Retinal pigment epithelial cell (primary cell): ENCODE measurements around the gene FBXO2.
A peak's percentile ranks its signal among the peaks of the same experiment; 100 is the strongest.

ENCODE experiments used
- DNase-seq: peaks from one replicate; pipeline ENCODE4 v3.0.0-alpha.2; 2010; ENCODE audit warnings: low read depth
- H3K4me3 ChIP-seq: 2 replicates; pipeline ENCODE4 v1.5.1; 2011; ENCODE audit warnings: mild to moderate bottlenecking, low read length, control low read depth, moderate library complexity
- CTCF ChIP-seq: conservative IDR thresholded peaks from 2 replicates; pipeline ENCODE4 v1.5.1; 2011; ENCODE audit warnings: low read depth, low read length, control low read depth, inconsistent platforms

The FBXO2 gene

GRCh38 chr1:11652203-11652780, 1.9 kb downstream of the FBXO2 start:
- H3K4me3 ChIP-seq, result no peak overlapping the region
- TF ChIP-seq CTCF, result no peak

GRCh38 chr1:11651017-11651416, 3.2 kb downstream of the FBXO2 start:
- DNase-seq, result no peak
- no peak overlapping the region for H3K4me3 ChIP-seq
- no peak for TF ChIP-seq CTCF

More at GRCh38 chr1:11652203-11652780, 1.9 kb downstream of the FBXO2 start:
- no peak for DNase-seq

GRCh38 chr1:11650331-11650991, 3.8 kb downstream of the FBXO2 start:
- TF ChIP-seq CTCF, result peak; percentile 70
- peak; percentile 35 for DNase-seq
- H3K4me3 ChIP-seq, result no peak overlapping the region

- no peak for TF ChIP-seq CTCF
- no peak for DNase-seq
- no peak overlapping the region for H3K4me3 ChIP-seq
Measured at GRCh38 chr1:11649624-11650330, 4.5 kb downstream of the FBXO2 start.

GRCh38 chr1:11649237-11649623, 5.0 kb downstream of the FBXO2 start:
- no peak overlapping the region for H3K4me3 ChIP-seq
- DNase-seq, result no peak
- no peak for TF ChIP-seq CTCF

GRCh38 chr1:11648732-11649158, 5.5 kb downstream of the FBXO2 start:
- peak overlapping the region; percentile 1 for H3K4me3 ChIP-seq
- no peak for DNase-seq
- TF ChIP-seq CTCF, result no peak
